H1 (cell line): ENCODE data around the gene HTR3B. TPM values are rescaled to one million over a fixed set of nuclear protein-coding genes. Genes with fewer than 3 reads are reported as not detected.

Source experiments
- CTCF ChIA-PET: fragments of 300-600 bp; sonication (Branson Sonifier 250); formaldehyde crosslinking; loops from one replicate; lab custom pipeline; 2021; ENCODE audit not compliant: partially characterized antibody; lab: Charles Lee
- POLR2A ChIA-PET: fragments of 300-600 bp; sonication (Branson Sonifier 250); formaldehyde crosslinking; loops from one replicate; lab custom pipeline; 2021; ENCODE audit warnings: inconsistent platforms; ENCODE audit not compliant: partially characterized antibody; lab: Charles Lee
- DNase-seq, 2 experiments: peaks; one replicate each; pipeline versions ENCODE4 v3.0.0 to v3.0.0-alpha.2; 2010 to 2022; ENCODE audit warnings: low spot score in 2 of 2, low read depth in 1 of 2, mixed read lengths in 1 of 2
- FAIRE-seq: peaks from 2 replicates; lab custom pipeline; 2011; peaks lifted over from hg19 to GRCh38; lab: Jason Lieb, UNC
- H2AFZ ChIP-seq: 2 replicates; pipeline ENCODE4 v1.8.1; 2012; ENCODE audit warnings: low read length, inconsistent platforms
- H2AK5ac ChIP-seq: 2 replicates; pipeline ENCODE4 v1.6.1; 2013; ENCODE audit warnings: low read depth, low read length
- H2BK120ac ChIP-seq: replicated peaks from 2 replicates; pipeline ENCODE3; 2013; ENCODE audit warnings: low read depth, low read length, inconsistent platforms
- H2BK12ac ChIP-seq: 2 replicates; pipeline ENCODE4 v1.6.1; 2013; ENCODE audit warnings: low read depth, low read length
- H2BK15ac ChIP-seq: 2 replicates; pipeline ENCODE4 v1.6.1; 2013; ENCODE audit warnings: low read length
- H2BK20ac ChIP-seq: 2 replicates; pipeline ENCODE4 v1.6.1; 2013; ENCODE audit warnings: low read length
- H2BK5ac ChIP-seq: 2 replicates; pipeline ENCODE4 v1.6.1; 2013; ENCODE audit warnings: low read depth, low read length
- H3K14ac ChIP-seq: 2 replicates; pipeline ENCODE4 v1.6.1; 2013; ENCODE audit warnings: inconsistent platforms; ENCODE audit not compliant: insufficient read length
- H3K18ac ChIP-seq: 2 replicates; pipeline ENCODE4 v1.6.1; 2013; ENCODE audit warnings: low read length; ENCODE audit errors: extremely low read depth
- H3K23ac ChIP-seq: 2 replicates; pipeline ENCODE4 v1.6.1; 2013; ENCODE audit warnings: inconsistent platforms; ENCODE audit not compliant: insufficient read length
- H3K23me2 ChIP-seq: 2 replicates; pipeline ENCODE4 v1.6.1; 2013; ENCODE audit warnings: low read depth, low read length
- H3K27ac ChIP-seq: 2 replicates; pipeline ENCODE4 v1.6.1; 2011; ENCODE audit warnings: low read depth, low read length, inconsistent platforms
- H3K27me3 ChIP-seq, 4 experiments: replicated peaks in 1 of 4; 1 replicate in 1 of 4; 2 replicates in 3 of 4; pipeline versions ENCODE4 v1.6.1 to v1.8.1; 2011 to 2013; ENCODE audit warnings: low read length in 3 of 4, mild to moderate bottlenecking in 3 of 4, inconsistent platforms in 2 of 4, mixed read lengths in 2 of 4, moderate library complexity in 1 of 4; ENCODE audit not compliant: control insufficient read depth in 3 of 4, insufficient read depth in 3 of 4; ENCODE audit errors: extremely low read depth in 1 of 4
- H3K36me3 ChIP-seq, 4 experiments: 2 replicates each; pipeline versions ENCODE4 v1.6.1 to v1.8.1; 2011 to 2013; ENCODE audit warnings: mild to moderate bottlenecking in 4 of 4, low read length in 3 of 4, moderate library complexity in 2 of 4, control low read depth in 1 of 4, inconsistent platforms in 1 of 4; ENCODE audit not compliant: insufficient read depth in 4 of 4, control insufficient read depth in 2 of 4
- H3K4ac ChIP-seq: replicated peaks from 2 replicates; pipeline ENCODE3; 2013; ENCODE audit warnings: low read length, low read depth, mixed read lengths, inconsistent platforms; ENCODE audit not compliant: insufficient read length
- H3K4me1 ChIP-seq, 4 experiments: replicated peaks in 1 of 4; 1 replicate in 1 of 4; 2 replicates in 3 of 4; pipeline versions ENCODE4 v1.6.1 to v1.8.1; 2011 to 2013; ENCODE audit warnings: low read length in 3 of 4, inconsistent platforms in 2 of 4, mixed read lengths in 1 of 4; ENCODE audit not compliant: insufficient read depth in 4 of 4, control insufficient read depth in 3 of 4
- H3K4me2 ChIP-seq, 2 experiments: 2 replicates each; pipeline versions ENCODE4 v1.6.1 to v1.8.1; 2011 to 2013; ENCODE audit warnings: low read depth in 2 of 2, low read length in 2 of 2, control low read depth in 1 of 2, inconsistent platforms in 1 of 2, mild to moderate bottlenecking in 1 of 2; ENCODE audit not compliant: insufficient read depth in 1 of 2
- H3K4me3 ChIP-seq, 4 experiments: fragments of 200-600, 300-600 bp in 1 of 4; sonication (generic), shearing (Covaris generic), sonication (Bioruptor Twin) in 1 of 4; 2 replicates each; pipeline versions ENCODE4 v1.5.1 to v1.8.1; 2011 to 2016; ENCODE audit warnings: low read length in 4 of 4, low read depth in 3 of 4, control low read depth in 2 of 4, inconsistent platforms in 2 of 4, mild to moderate bottlenecking in 2 of 4, mixed read lengths in 1 of 4, moderate library complexity in 1 of 4; ENCODE audit not compliant: insufficient read depth in 2 of 4; ENCODE audit errors: extremely low read depth in 1 of 4
- H3K56ac ChIP-seq: replicated peaks from 2 replicates; pipeline ENCODE3; 2013; ENCODE audit warnings: low read depth, mild to moderate bottlenecking, mixed read lengths, low read length, inconsistent platforms; ENCODE audit not compliant: insufficient read length
- H3K79me1 ChIP-seq: 2 replicates; pipeline ENCODE4 v1.6.1; 2013; ENCODE audit warnings: low read depth, low read length, control low read depth
- H3K79me2 ChIP-seq, 2 experiments: 2 replicates each; pipeline versions ENCODE4 v1.6.1 to v1.8.1; 2012 to 2013; ENCODE audit warnings: low read length in 2 of 2, mild to moderate bottlenecking in 2 of 2, inconsistent platforms in 1 of 2; ENCODE audit not compliant: insufficient read depth in 2 of 2, control insufficient read depth in 1 of 2
- H3K9ac ChIP-seq, 4 experiments: replicated peaks in 1 of 4; 1 replicate in 1 of 4; 2 replicates in 3 of 4; pipeline versions ENCODE4 v1.6.1 to v1.8.1; 2011 to 2013; ENCODE audit warnings: low read depth in 3 of 4, low read length in 3 of 4, control low read depth in 2 of 4, mild to moderate bottlenecking in 2 of 4, moderate library complexity in 2 of 4, inconsistent platforms in 1 of 4; ENCODE audit errors: extremely low read depth in 1 of 4
- H3K9me3 ChIP-seq, 2 experiments: 2 replicates each; pipeline versions ENCODE4 v1.6.1 to v1.8.1; 2012 to 2013; ENCODE audit warnings: mild to moderate bottlenecking in 2 of 2, moderate library complexity in 2 of 2, control low read depth in 1 of 2, inconsistent platforms in 1 of 2, low read depth in 1 of 2, low read length in 1 of 2, mixed read lengths in 1 of 2; ENCODE audit not compliant: insufficient read depth in 2 of 2
- H4K20me1 ChIP-seq, 2 experiments: replicated peaks in 1 of 2; 2 replicates each; pipeline versions ENCODE3 to v1.8.1; 2011 to 2013; ENCODE audit warnings: inconsistent platforms in 2 of 2, low read length in 2 of 2, mild to moderate bottlenecking in 1 of 2; ENCODE audit not compliant: insufficient read depth in 2 of 2, control insufficient read depth in 1 of 2
- H4K5ac ChIP-seq: 2 replicates; pipeline ENCODE4 v1.6.1; 2013; ENCODE audit warnings: low read length, low read depth, mixed read lengths, inconsistent platforms; ENCODE audit not compliant: insufficient read length
- H4K8ac ChIP-seq: 2 replicates; pipeline ENCODE4 v1.8.0; 2013; ENCODE audit warnings: mild to moderate bottlenecking, moderate library complexity, low read length, inconsistent platforms; ENCODE audit not compliant: insufficient read depth; ENCODE audit errors: extremely low read depth
- H4K91ac ChIP-seq: replicated peaks from 2 replicates; pipeline ENCODE3; 2013; ENCODE audit warnings: low read length, mixed read lengths, inconsistent platforms; ENCODE audit not compliant: insufficient read length
- CEBPB ChIP-seq: IDR thresholded peaks from 2 replicates; pipeline ENCODE4 v1.6.1; 2012; ENCODE audit warnings: low read depth, low read length
- EGR1 ChIP-seq: IDR thresholded peaks from 2 replicates; pipeline ENCODE4 v1.6.1; 2011; ENCODE audit warnings: low read depth, low read length, borderline replicate concordance
- FOSL1 ChIP-seq: IDR thresholded peaks from 2 replicates; pipeline ENCODE4 v1.6.1; 2011; ENCODE audit warnings: mild to moderate bottlenecking, low read depth, low read length, moderate library complexity; ENCODE audit not compliant: insufficient read depth
- GTF2F1 ChIP-seq: IDR thresholded peaks from 2 replicates; pipeline ENCODE4 v1.6.1; 2012; ENCODE audit warnings: low read depth, low read length, improper control_type of control experiment, borderline replicate concordance
- NANOG ChIP-seq: IDR thresholded peaks from 2 replicates; pipeline ENCODE4 v1.6.1; 2011; ENCODE audit warnings: low read length, low read depth, mild to moderate bottlenecking, inconsistent platforms; ENCODE audit not compliant: insufficient read depth, poor library complexity, severe bottlenecking
- RXRA ChIP-seq: IDR thresholded peaks from 2 replicates; pipeline ENCODE4 v1.6.1; 2011; ENCODE audit warnings: low read depth, mild to moderate bottlenecking, low read length, moderate library complexity; ENCODE audit not compliant: insufficient read depth
- SP1 ChIP-seq: IDR thresholded peaks from 2 replicates; pipeline ENCODE4 v1.6.1; 2011; ENCODE audit warnings: low read depth, low read length
- TAF7 ChIP-seq: optimal IDR thresholded peaks from 2 replicates; pipeline ENCODE3; 2011; ENCODE audit warnings: low read depth, mild to moderate bottlenecking, inconsistent platforms, low read length, moderate library complexity, borderline replicate concordance
- YY1 ChIP-seq: IDR thresholded peaks from 2 replicates; pipeline ENCODE4 v1.6.1; 2011; ENCODE audit warnings: low read depth, mild to moderate bottlenecking, low read length
- polyA plus RNA-seq, 7 experiments: library from polyadenylated mRNA; depleted of rRNA in 3 of 7; stranded (reverse) in 5 of 7; unstranded in 2 of 7; fragments of >200 nt in 5 of 7; fragments of 200-250 nt in 2 of 7; gene quantifications; 1 replicate in 5 of 7; 2 replicates in 1 of 7; 4 replicates in 1 of 7; pipeline versions ENCODE4 v1.2.1 to v1.2.3, GENCODE V29; 2011 to 2013; ENCODE audit warnings: missing spikeins in 2 of 7, mixed read lengths in 2 of 7
- total RNA-seq: library from RNA; stranded (reverse); fragmentation: NEBNext Ultra II Directional; extraction: Animal tissue kit (Norgen Biotek cat#: 25700); gene quantifications from 2 replicates; pipeline ENCODE4 v1.2.1, GENCODE V29; 2021

Gene HTR3B
- total and polyA plus RNA-seq, 2 of the 8 experiments (the other 6 are each of a cell fraction or from before 2014, with no cell fraction given), result not detected

- FAIRE-seq, result no peak
- no peak overlapping the region for H3K14ac ChIP-seq
- DNase-seq, result no peak
- no peak overlapping the region for H3K4me3 ChIP-seq
- no peak overlapping the region for H4K91ac ChIP-seq
- H3K79me1 ChIP-seq, result no peaks in the 10 kb centered on the region
- no peak overlapping the region for H2BK20ac ChIP-seq
- H2BK15ac ChIP-seq, result no peak overlapping the region
- H3K79me2 ChIP-seq, result no peaks in the 10 kb centered on the region
- H3K18ac ChIP-seq, result no peak overlapping the region
- H4K20me1 ChIP-seq, result no peaks in the 10 kb centered on the region
- no peaks in the 10 kb centered on the region for H3K27me3 ChIP-seq
- no peak overlapping the region for H2BK12ac ChIP-seq
- H3K4ac ChIP-seq, result no peak overlapping the region
- peak overlapping the region; percentile 60 for H4K5ac ChIP-seq
- no peak overlapping the region for H2AK5ac ChIP-seq
- H3K4me2 ChIP-seq, result no peak overlapping the region
- no peak overlapping the region for H3K23ac ChIP-seq
- H3K9me3 ChIP-seq, result no peaks in the 10 kb centered on the region
- no peak overlapping the region for H3K56ac ChIP-seq
- no peak overlapping the region for H3K27ac ChIP-seq
- no peak overlapping the region for H3K9ac ChIP-seq
- no peaks in the 10 kb centered on the region for H3K23me2 ChIP-seq
- no peak overlapping the region for H2BK5ac ChIP-seq
- POLR2A ChIA-PET, result no interaction called here
- CTCF ChIA-PET, result interaction anchor here (0.6 to 12.0 kb wide), 5 partner anchors 16 to 373 kb away, joined by 3 to 132 read pairs (median 4); partner anchors contain the start of gene HTR3B
- H2BK120ac ChIP-seq, result no peak overlapping the region
- peaks cover 0 to 6% (median 0%) of the 10 kb centered on the region in 4 experiments; a peak in 2 of 7 replicates for H3K4me1 ChIP-seq
- no peak overlapping the region for H4K8ac ChIP-seq
- no peaks in the 10 kb centered on the region for H3K36me3 ChIP-seq
- H2AFZ ChIP-seq, result no peak overlapping the region
- no peak for TF ChIP-seq CEBPB
- no peak for TF ChIP-seq FOSL1
- TF ChIP-seq NANOG, result no peak
- TF ChIP-seq RXRA, result no peak
- no peak for TF ChIP-seq YY1
- no peak for TF ChIP-seq TAF7
- TF ChIP-seq GTF2F1, result no peak
- no peak for TF ChIP-seq EGR1
- TF ChIP-seq SP1, result no peak
Measured at GRCh38 chr11:113888848-113889247, 15.7 kb upstream of the HTR3B start.
